A673 (cell line): ENCODE data around the gene CXorf38. TPM values are rescaled to one million over a fixed set of nuclear protein-coding genes. Genes with fewer than 3 reads are reported as not detected.
"Not testable (repeated sequence)": the region's sequence is repeated elsewhere in the genome, so short reads cannot be mapped to it uniquely, and the experiment has no call there.

ENCODE experiments used
- BruUV-seq: library from RNA; stranded (reverse); fragments of 400-500 nt; replicated peaks from 2 replicates; lab custom pipeline; 2021; lab: Mats Ljungman, UMichigan
- CTCF ChIA-PET: fragments of 300-600 bp; sonication (Branson Sonifier 250); formaldehyde crosslinking; loops from one replicate; lab custom pipeline; 2022; ENCODE audit warnings: antibody characterized with exemption; lab: Charles Lee
- POLR2A ChIA-PET: fragments of 300-600 bp; sonication (Branson Sonifier 250); formaldehyde crosslinking; loops from one replicate; lab custom pipeline; 2022; ENCODE audit warnings: antibody characterized with exemption; ENCODE audit not compliant: low non-redundant PET; lab: Charles Lee
- DNase-seq: peaks from one replicate; pipeline ENCODE4 v3.0.0-alpha.2; 2015; ENCODE audit warnings: low spot score
- H3K27ac ChIP-seq: fragments of 200-600 bp; sonication (generic); 2 replicates; pipeline ENCODE4 v1.5.1; 2016; ENCODE audit warnings: mixed run types, low read depth, mild to moderate bottlenecking, mixed read lengths, antibody characterized with exemption, low read length; ENCODE audit not compliant: poor library complexity, severe bottlenecking
- H3K27me3 ChIP-seq: fragments of 200-600 bp; sonication (generic); replicated peaks from 2 replicates; pipeline ENCODE4 v1.6.1; 2017; ENCODE audit warnings: mixed run types, low read depth, mild to moderate bottlenecking, mixed read lengths, antibody characterized with exemption, low read length; ENCODE audit not compliant: insufficient read depth, poor library complexity
- H3K36me3 ChIP-seq: fragments of 200-600 bp; sonication (generic); 2 replicates; pipeline ENCODE4 v1.6.1; 2016; ENCODE audit warnings: mixed run types, mild to moderate bottlenecking, mixed read lengths, antibody characterized with exemption, low read length; ENCODE audit not compliant: insufficient read depth, poor library complexity, severe bottlenecking
- H3K4me1 ChIP-seq: fragments of 200-600 bp; sonication (generic); 2 replicates; pipeline ENCODE4 v1.6.1; 2017; ENCODE audit warnings: mixed run types, mild to moderate bottlenecking, mixed read lengths, antibody characterized with exemption, low read length; ENCODE audit not compliant: insufficient read depth, poor library complexity, severe bottlenecking
- H3K4me3 ChIP-seq: fragments of 200-600 bp; sonication (generic); 2 replicates; pipeline ENCODE4 v1.5.1; 2016; ENCODE audit warnings: low read depth, mixed run types, mild to moderate bottlenecking, mixed read lengths, low read length; ENCODE audit not compliant: poor library complexity, severe bottlenecking
- H3K9me3 ChIP-seq: fragments of 200-600 bp; sonication (generic); 2 replicates; pipeline ENCODE4 v1.6.1; 2016; ENCODE audit warnings: mixed run types, low read depth, mild to moderate bottlenecking, mixed read lengths, antibody characterized with exemption, low read length; ENCODE audit not compliant: poor library complexity, severe bottlenecking
- EZH2 ChIP-seq: fragments of 200-600 bp; sonication (generic); IDR thresholded peaks from 2 replicates; pipeline ENCODE4 v1.6.1; 2017; ENCODE audit warnings: borderline replicate concordance, low read depth, mild to moderate bottlenecking, mixed read lengths, antibody characterized with exemption, low read length; ENCODE audit not compliant: poor library complexity, severe bottlenecking
- intact Hi-C: fragments of 100-400 bp; cut with micrococcal nuclease; formaldehyde crosslinking; loops from one replicate; pipeline ENCODE4 v1.10.0; 2022; ENCODE audit not compliant: unreplicated experiment
- total RNA-seq: library from RNA; stranded (reverse); gene quantifications from 2 replicates; pipeline ENCODE4 v1.2.3, GENCODE V29; 2021
- TF ChIP-seq, protein P1 (sequence below): fragments of 300-800, 200-600 bp; sonication (generic); conservative IDR thresholded peaks from 2 replicates; pipeline ENCODE4 v1.5.1; 2017; ENCODE audit warnings: low read depth, mild to moderate bottlenecking, antibody characterized with exemption, low read length, moderate library complexity, mixed read lengths

CXorf38 gene
- total RNA-seq, 1 experiment from 2014 or later: 8.1 TPM

DNA sequence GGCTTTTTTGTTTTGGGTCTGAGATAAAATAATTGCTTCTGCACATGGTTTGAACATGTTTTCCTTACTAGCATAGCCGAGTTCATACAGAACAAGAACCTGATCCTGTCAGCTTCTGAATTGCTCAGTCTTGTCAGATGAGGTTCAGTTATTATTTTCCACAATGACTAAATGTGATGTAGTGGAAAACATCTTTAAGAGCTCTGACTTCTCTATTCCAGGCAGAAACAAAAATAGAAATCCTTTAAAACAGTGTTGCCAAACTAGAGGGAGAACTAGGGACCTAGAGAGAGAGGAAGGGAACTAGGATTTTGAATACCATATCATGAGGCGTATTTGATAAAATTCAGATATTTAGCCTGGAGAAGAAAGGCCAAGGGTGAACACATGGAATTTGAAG, 64.5 kb downstream of the CXorf38 start:
- no TSS peak for BruUV-seq
- POLR2A ChIA-PET: no interaction called here
- H3K4me3 ChIP-seq: no peak overlapping the region
- no peaks in the 10 kb centered on the region for H3K27me3 ChIP-seq
- CTCF ChIA-PET: no interaction called here
- TF ChIP-seq, protein P1, sequence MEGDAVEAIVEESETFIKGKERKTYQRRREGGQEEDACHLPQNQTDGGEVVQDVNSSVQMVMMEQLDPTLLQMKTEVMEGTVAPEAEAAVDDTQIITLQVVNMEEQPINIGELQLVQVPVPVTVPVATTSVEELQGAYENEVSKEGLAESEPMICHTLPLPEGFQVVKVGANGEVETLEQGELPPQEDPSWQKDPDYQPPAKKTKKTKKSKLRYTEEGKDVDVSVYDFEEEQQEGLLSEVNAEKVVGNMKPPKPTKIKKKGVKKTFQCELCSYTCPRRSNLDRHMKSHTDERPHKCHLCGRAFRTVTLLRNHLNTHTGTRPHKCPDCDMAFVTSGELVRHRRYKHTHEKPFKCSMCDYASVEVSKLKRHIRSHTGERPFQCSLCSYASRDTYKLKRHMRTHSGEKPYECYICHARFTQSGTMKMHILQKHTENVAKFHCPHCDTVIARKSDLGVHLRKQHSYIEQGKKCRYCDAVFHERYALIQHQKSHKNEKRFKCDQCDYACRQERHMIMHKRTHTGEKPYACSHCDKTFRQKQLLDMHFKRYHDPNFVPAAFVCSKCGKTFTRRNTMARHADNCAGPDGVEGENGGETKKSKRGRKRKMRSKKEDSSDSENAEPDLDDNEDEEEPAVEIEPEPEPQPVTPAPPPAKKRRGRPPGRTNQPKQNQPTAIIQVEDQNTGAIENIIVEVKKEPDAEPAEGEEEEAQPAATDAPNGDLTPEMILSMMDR: no peak
- no peak for TF ChIP-seq EZH2
- intact Hi-C loops: no loop called here
- no peaks in the 10 kb centered on the region for H3K36me3 ChIP-seq
- no peak for DNase-seq
- no peaks in the 10 kb centered on the region for H3K9me3 ChIP-seq
- H3K27ac ChIP-seq: no peak overlapping the region
- H3K4me1 ChIP-seq: no peaks in the 10 kb centered on the region

DNA sequence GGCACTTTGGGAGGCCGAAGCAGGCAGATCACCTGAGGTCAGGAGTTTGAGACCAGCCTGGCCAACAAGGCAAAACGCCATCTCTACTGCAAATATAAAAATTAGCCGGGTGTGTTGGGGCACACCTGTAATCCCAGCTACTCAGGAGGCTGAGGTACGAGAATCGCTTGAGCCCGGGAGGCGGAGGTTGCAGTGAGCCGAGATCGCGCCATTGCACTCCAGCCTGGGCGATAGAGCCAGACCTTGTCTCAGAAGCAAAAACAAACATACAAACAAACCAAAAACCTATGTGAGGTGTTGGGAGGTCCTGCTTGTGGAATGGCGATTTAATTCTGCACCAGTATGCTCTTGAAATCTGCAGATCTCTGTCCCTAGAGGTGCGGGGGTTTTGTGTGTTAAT, 65.2 kb downstream of the CXorf38 start:
- POLR2A ChIA-PET, intact Hi-C loops, H3K4me1 ChIP-seq, H3K9me3 ChIP-seq, H3K4me3 ChIP-seq, DNase-seq, BruUV-seq, H3K36me3 ChIP-seq, H3K27me3 ChIP-seq, H3K27ac ChIP-seq: not testable (repeated sequence)
- CTCF ChIA-PET: interaction anchor here (0.6 kb wide), 1 partner anchor 96 kb away, joined by 3 read pairs; no protein-coding TSS in a partner anchor

DNA sequence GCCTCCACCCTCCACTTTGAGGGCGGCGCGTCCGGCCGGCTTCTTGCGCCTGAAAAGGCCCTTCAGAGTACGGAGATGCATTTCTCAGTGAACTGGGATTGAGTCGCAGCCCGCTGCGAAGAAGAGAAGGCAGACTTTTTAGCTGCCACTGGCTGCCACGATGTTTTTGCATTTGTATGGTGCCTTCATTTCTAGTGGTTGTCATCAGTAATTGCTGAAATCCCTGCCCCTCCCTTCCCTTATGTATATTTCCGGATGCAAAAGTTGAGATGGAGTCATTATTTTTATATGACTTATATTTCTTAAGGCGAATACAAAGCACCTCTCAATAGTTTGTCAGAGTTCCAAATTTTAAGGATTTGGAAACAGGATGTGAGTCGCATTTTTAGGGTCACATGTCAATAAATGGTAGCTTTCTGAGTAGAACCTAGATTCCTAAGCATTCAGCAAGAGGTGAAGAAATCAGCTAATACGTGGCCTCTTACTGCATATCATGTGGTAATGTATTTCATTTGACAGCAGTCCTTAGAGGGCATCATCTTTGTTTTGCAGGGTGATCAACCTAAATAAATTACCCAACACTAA, 65.9 kb downstream of the CXorf38 start:
- BruUV-seq: TSS peak; percentile 41
- no peaks in the 10 kb centered on the region for H3K36me3 ChIP-seq
- peak overlapping the region; percentile 74 for H3K4me3 ChIP-seq
- TF ChIP-seq, protein P1: no peak
- no peak for TF ChIP-seq EZH2
- no peaks in the 10 kb centered on the region for H3K9me3 ChIP-seq
- no peaks in the 10 kb centered on the region for H3K4me1 ChIP-seq
- H3K27me3 ChIP-seq: no peaks in the 10 kb centered on the region
- peak overlapping the region; percentile 75 for H3K27ac ChIP-seq
- ChIA-PET CTCF (interaction anchor here (0.6 kb wide), 1 partner anchor 96 kb away, joined by 3 read pairs; no protein-coding TSS in a partner anchor), POLR2A (no interaction called here)
- intact Hi-C loops: no loop called here
- DNase-seq: peak; percentile 14
